HG03066 (cell line): ENCODE measurements around the gene FBXL19.
A peak's percentile ranks its signal among the peaks of the same experiment; 100 is the strongest.

ENCODE experiments used
- ATAC-seq: cut with Tn5 transposase; IDR thresholded peaks from one replicate; pipeline ENCODE4 v1.9.1; 2021; ENCODE audit warnings: low read depth; ENCODE audit not compliant: unreplicated experiment

Gene FBXL19

DNA sequence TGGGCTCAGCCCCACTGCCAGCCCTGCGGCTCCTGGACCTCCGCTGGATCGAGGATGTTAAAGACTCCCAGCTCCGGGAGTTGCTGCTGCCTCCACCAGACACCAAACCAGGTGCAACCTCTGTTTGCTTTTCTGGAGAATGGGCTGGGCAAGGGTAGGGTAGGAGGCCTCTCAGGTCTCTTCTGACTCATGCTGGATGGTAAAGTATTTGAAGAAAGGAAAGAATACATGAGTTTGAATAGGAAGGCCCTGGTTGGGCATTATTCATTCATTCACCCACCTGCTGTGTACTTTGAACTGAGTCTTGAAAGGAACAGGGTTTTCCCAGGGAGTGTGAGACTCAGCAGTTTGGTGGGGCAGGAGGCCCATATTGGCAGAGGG, 19.0 kb downstream of the FBXL19 start:
- ATAC-seq = no peak

GRCh38 chr16:30944352-30944751, 21.0 kb downstream of the FBXL19 start:
- ATAC-seq = no peak

DNA sequence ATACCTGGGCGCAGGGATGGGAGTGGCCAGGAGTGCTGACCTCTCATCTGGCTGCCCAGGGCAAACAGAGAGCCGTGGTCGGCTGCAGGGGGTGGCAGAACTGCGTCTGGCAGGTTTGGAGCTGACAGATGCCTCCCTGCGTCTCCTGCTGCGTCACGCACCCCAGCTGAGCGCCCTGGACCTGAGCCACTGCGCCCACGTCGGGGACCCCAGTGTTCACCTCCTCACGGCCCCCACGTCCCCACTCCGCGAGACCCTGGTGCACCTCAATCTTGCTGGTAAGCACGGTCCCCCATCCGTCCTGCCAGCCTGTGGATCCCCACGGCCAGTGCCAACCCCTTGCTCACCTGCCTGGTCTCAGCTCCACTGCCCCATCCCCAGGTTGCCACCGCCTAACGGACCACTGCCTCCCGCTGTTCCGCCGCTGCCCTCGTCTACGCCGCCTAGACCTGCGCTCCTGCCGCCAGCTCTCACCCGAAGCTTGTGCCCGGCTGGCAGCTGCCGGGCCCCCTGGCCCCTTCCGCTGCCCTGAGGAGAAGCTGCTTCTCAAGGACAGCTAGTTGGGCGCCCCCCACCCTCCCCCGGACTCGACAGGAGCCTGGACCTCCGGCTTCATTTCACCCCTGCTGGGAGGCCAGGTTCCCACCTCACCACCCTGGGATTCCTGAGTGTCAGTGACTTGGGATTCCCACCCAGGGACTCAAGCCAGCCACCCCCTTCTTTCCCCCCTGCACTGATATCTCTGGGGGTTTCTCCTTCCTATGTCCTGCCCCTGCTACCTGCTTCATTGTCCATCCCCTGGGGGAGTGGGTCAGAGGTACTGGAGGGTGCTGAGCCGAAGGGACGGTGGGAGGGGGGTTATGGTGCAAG, 23.5 kb downstream of the FBXL19 start:
- ATAC-seq = no peak

DNA sequence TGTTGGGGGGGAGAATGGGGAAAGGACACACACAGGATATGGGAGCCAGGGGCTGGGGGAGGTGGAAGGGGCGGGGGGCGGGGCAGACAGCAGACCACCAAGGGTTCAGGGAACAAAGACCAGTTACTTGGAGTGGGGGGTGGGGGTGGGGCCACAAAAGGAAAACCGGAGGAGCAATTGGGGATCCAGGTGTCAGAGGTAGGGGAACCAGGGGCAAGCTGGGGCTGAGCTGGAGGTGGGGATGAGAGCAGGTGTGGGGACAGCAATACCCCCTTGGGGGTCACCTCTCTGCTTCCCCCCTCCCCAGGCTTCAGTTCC, 24.1 kb downstream of the FBXL19 start:
- no peak for ATAC-seq

GRCh38 chr16:30947859-30948666, 24.7 kb downstream of the FBXL19 start:
- peak; percentile 6 for ATAC-seq

DNA sequence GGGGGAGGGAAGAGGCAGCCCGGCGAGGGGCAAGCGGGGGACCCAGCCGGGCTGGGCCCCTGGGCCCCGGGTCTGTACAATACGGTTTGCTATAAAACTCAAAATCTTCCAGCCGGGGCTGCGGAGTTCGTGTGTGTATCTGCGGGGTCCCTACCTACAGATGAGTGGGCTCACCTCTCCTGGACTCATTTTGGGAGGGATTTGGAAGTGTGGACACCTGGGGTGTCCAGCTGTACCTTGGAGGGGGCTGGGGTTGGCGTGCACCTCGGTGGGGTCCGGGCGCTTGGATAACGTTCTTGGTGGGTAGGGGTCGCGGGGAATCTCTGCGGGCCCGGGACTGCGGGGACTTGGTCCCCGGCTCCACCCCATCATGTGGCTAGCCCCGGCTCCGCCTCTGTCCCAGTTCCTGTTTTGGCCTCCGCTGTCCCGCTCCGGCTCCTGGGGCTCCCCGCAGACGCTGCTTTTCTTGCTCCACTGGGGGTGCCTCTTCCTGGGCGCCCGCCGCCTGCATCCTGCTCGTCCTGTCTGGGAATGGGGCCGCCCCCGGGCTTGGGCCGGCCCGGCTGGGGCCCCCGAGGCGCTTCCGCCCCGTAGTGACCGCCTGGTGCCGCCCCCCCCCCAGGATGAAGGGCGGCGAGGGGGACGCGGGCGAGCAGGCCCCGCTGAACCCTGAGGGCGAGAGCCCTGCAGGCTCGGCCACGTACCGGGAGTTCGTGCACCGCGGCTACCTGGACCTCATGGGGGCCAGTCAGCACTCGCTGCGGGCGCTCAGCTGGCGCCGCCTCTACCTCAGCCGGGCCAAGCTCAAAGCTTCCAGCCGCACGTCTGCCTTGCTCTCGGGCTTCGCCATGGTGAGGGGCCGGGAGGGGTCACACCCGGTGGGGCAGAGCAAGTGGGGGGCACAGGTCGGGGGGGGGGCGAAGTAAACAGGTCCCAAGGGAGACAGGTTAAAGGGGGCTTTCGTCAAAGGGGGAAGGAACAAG, 25.6 kb downstream of the FBXL19 start, which contains the start of gene ORAI3:
Gene ORAI3 (plus strand): TSS at position 402 of the 983 bp plus-strand sequence. CDS start 222 bp downstream, at position 624.
- ATAC-seq = peak; percentile 73

DNA sequence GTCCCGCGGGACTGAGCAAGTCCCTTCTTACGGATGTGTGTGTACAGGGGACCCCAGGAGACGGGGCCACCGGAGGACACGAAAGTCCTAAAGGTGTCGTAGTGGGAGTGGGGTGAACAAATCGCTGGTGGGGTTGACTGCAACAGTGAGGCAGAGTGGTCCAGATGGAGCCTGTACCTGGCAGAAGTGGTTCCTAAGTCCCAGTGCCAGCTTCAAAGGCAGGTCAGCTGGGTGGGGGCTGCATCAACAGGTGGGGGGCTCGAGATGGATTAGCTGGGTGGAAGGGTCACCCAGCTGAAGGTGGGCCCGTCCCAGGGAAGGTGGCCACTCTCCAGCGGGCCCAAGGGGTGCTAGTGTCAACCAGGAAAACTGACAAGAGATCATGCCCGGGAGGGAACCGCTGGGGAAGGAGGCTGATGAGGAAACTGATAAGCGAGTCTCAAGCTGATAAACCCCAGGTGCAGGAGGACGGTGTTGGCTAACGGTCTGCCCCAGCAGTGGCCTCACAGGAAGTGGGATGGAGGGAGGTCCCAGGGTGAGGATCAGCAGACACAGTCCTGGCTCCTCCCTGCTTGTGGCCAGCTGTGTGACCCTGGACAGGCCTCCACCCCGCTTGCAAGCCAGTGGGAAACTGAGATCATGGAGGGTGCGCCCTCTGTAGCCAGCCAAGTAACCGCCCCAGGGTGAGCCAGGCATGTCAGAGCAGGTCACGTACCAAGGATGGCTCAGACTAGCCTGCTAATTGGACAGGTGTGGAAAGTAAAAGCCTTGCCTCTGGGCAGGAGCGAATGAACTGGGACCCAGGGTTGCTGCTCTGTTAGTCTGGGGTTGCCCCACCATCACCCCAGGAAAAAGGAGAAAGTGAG, 26.5 kb downstream of the FBXL19 start:
- ATAC-seq = peak; percentile 53

DNA sequence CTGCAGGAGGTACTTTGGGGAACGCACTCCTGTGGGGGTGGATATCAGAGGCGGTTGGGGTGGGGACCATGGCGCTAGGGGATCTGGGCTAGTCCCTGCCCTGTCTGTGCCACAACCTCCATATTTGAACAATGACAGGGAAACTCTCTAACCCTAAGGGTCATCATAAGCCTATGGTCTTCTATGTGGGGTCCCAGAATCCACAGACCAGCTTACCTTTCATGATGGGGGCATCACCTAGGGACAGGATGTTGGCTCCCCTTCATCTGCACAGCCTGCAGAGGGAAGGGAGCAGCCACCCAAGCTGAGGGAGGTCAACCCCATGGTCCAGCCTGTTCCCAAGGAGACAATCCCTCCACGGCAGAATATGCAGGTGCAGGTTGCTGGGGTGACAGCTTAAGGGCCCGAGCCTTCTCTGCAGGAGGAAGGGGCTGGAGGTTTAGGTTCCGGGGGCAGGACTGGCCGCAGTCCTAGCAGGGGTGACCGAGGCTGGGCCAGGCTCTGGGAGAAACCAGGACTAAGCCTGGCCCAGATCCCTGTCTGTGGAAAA, 27.2 kb downstream of the FBXL19 start:
- no peak for ATAC-seq

- no peak for ATAC-seq
Observed at GRCh38 chr16:30951193-30951592, 27.8 kb downstream of the FBXL19 start.

DNA sequence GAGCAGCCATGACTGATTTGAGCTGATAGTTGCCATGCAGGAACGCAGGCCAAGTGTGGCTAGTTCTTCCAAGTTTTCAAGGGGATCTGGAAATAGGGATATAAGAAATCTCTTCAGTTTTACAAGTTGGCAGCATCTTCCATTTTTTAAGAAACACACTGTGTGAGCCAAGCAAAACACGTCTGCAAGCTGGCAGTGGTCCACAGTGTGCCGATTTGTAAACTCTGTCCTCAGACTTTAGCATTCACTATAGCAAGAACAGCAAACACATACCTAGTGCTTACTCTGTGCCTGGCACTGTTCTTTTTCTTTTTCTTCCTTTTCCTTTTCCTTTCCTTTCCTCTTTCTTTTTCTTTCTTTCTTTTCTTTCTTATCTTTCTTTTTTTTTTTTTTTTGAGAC, 28.4 kb downstream of the FBXL19 start:
- ATAC-seq = no peak

- no peak for ATAC-seq
Observed at GRCh38 chr16:30953111-30953510, 29.7 kb downstream of the FBXL19 start.

GRCh38 chr16:30953511-30954124, 30.2 kb downstream of the FBXL19 start:
- ATAC-seq = no peak

DNA sequence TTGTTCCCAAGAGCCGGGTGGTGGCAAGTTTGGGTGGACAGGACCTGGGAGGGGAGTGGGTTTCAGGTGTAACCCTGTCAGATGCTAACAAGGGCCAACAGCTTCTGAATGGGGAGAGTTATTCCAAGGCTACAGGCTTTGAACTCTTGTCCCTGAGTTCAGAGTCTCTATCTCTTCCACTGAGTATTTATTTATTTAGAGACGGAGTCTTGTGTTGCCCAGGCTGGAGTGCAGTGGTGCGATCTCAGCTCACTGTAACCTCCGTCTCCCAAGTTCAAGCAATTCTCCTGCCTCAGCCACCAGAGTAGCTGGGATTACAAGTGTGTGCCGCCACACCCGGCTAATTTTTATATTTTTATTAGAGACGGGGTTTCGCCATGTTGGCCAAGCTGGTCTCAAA, 31.6 kb downstream of the FBXL19 start:
- no peak for ATAC-seq

GRCh38 chr16:30956601-30957455, 33.5 kb downstream of the FBXL19 start:
- peak; percentile 43 for ATAC-seq

- peak; percentile 67 for ATAC-seq
Observed at GRCh38 chr16:30957456-30958174, 34.2 kb downstream of the FBXL19 start, which contains the start of gene SETD1A. SETD1A (plus strand) TSS chr16:30957754; CDS start chr16:30958732, 978 bp downstream.

DNA sequence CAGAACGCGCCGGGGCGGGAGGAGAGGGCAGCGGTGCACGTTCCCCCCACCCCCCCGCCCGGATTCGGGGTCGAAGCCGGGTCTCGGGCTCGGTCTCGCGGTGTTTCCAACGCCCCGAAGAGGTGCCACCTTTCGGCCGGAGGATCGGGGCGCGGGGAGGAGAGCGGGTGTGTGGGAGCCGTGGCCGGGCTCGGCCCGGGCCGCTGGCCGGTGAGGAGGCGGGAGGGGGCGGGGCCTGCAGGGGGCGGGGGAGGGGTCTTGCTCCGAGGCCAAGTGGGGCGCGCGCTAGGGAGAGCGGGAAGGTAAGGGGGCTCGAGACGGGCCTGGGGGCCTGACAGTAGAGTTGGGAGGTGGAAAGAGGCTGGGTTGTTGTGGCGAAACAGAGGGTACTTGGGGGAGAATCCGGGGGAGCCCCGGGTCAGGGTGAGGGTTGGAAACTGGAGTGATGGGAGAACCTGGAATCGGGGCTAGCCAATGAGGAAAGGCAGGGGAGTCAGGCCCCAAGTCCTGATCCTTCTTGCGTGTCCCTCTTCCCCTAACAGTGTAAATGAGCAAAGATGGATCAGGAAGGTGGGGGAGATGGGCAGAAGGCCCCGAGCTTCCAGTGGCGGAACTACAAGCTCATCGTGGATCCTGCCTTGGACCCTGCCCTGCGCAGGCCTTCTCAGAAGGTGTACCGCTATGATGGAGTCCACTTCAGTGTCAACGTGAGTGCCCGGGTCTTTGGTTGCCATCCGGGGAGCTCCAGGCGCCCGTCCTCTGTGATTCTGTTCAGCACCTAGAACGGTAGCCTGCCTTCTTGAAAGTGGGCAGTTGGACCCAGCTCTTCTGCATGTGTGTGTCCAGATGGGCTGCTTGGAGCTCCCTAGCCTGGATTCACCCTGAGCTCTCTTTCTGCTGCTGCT, 35.1 kb downstream of the FBXL19 start:
- peak; percentile 33 for ATAC-seq
